Smooth muscle cell (in vitro differentiated cells): ENCODE results near the gene ZFAND4. TPM values are rescaled to one million over a fixed set of nuclear protein-coding genes. Genes with fewer than 3 reads are reported as not detected.

Experiments used
- DNase-seq: peaks from one replicate; lab custom pipeline; 2025; ENCODE audit not compliant: unreplicated experiment; lab: John Stamatoyannopoulos, UW
- H2AFZ ChIP-seq: fragments of 200-600 bp; sonication (generic); 2 replicates; pipeline ENCODE4 v1.6.0; 2016; ENCODE audit warnings: antibody characterized with exemption, low read depth, mild to moderate bottlenecking
- H3F3A ChIP-seq: fragments of 200-600 bp; sonication (generic); 2 replicates; pipeline ENCODE4 v1.6.0; 2017; ENCODE audit warnings: antibody characterized with exemption, low read depth
- H3K27ac ChIP-seq: fragments of 200-600 bp; sonication (generic); 2 replicates; pipeline ENCODE4 v1.5.1; 2016; ENCODE audit warnings: low read depth, mild to moderate bottlenecking
- H3K27me3 ChIP-seq: fragments of 200-600 bp; sonication (generic); 2 replicates; pipeline ENCODE4 v1.6.1; 2016; ENCODE audit warnings: low read depth, mild to moderate bottlenecking
- H3K36me3 ChIP-seq: fragments of 200-600 bp; sonication (generic); 2 replicates; pipeline ENCODE4 v1.5.1; 2016; ENCODE audit warnings: low read depth
- H3K4me1 ChIP-seq: fragments of 200-600 bp; sonication (generic); 2 replicates; pipeline ENCODE4 v1.5.1; 2016; ENCODE audit warnings: low read depth
- H3K4me2 ChIP-seq: fragments of 200-600 bp; sonication (generic); 2 replicates; pipeline ENCODE4 v1.6.0; 2016; ENCODE audit warnings: mild to moderate bottlenecking
- H3K4me3 ChIP-seq: fragments of 200-600 bp; sonication (generic); 2 replicates; pipeline ENCODE4 v1.5.1; 2016; ENCODE audit warnings: mild to moderate bottlenecking
- H3K79me2 ChIP-seq: fragments of 200-600 bp; sonication (generic); 2 replicates; pipeline ENCODE4 v1.6.0; 2016; ENCODE audit warnings: low read depth, mild to moderate bottlenecking
- H3K9ac ChIP-seq: fragments of 200-600 bp; sonication (generic); 2 replicates; pipeline ENCODE4 v1.6.0; 2016; ENCODE audit warnings: low read depth
- H3K9me3 ChIP-seq: fragments of 200-600 bp; sonication (generic); replicated peaks from 2 replicates; pipeline ENCODE4 v1.5.1; 2016; ENCODE audit warnings: low read depth
- H4K20me1 ChIP-seq: fragments of 200-600 bp; sonication (generic); 2 replicates; pipeline ENCODE4 v1.6.0; 2016; ENCODE audit warnings: low read depth
- WGBS: methylation state at CpG from one replicate; pipeline ENCODE4 v1.1.7; 2016; ENCODE audit warnings: low lambda C conversion rate; 5-methylcytosine and 5-hydroxymethylcytosine counted together
- polyA plus RNA-seq: library from polyadenylated mRNA; unstranded; fragments of >200 nt; fragmentation: Nextera tagmentation; extraction: Ambion mirVana; gene quantifications from 2 replicates; pipeline ENCODE4 v1.2.1, GENCODE V29; 2016
- total RNA-seq: library from RNA; depleted of rRNA; stranded (reverse); fragments of >200 nt; gene quantifications from 2 replicates; pipeline ENCODE4 v1.2.3, GENCODE V29; 2014
- TF ChIP-seq, protein P1 (sequence below): fragments of 200-600 bp; sonication (generic); IDR thresholded peaks from 2 replicates; pipeline ENCODE4 v1.5.1; 2017; ENCODE audit warnings: borderline replicate concordance, mild to moderate bottlenecking, antibody characterized with exemption; ENCODE audit not compliant: insufficient read depth, poor library complexity, severe bottlenecking

The ZFAND4 gene
- total and polyA plus RNA-seq, 2 experiments from 2014 or later = 3.6 to 5.0 TPM

DNA sequence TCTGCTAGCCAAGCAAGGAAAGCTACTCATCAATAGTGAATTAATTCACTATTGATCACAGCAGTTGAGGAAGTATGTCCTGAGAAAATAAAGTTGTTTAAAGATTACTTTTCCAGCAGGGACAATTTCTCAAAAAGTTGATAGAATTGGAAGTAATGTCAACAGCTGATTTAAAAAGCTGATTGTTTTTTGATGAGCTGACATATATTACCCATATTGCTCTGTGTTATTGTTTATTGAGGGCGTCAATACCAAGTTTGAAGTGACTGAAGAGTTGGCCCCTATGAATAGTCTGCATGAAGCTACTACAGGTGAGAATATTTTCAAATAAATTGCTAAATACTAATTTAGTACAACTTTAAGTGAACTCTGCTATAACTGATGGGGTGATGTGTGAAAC is 28.0 kb downstream of the ZFAND4 start:
- 100% methylated on average over 1 of the region's 1 CpG for WGBS
- no peaks in the 10 kb centered on the region for H3K27me3 ChIP-seq
- H3K9ac ChIP-seq = no peak overlapping the region
- no peak overlapping the region for H3K4me3 ChIP-seq
- H3K36me3 ChIP-seq = no peaks in the 10 kb centered on the region
- no peaks in the 10 kb centered on the region for H3K9me3 ChIP-seq
- no peaks in the 10 kb centered on the region for H3K4me1 ChIP-seq
- DNase-seq = no peak
- no peak overlapping the region for H3K27ac ChIP-seq
- TF ChIP-seq, protein P1, sequence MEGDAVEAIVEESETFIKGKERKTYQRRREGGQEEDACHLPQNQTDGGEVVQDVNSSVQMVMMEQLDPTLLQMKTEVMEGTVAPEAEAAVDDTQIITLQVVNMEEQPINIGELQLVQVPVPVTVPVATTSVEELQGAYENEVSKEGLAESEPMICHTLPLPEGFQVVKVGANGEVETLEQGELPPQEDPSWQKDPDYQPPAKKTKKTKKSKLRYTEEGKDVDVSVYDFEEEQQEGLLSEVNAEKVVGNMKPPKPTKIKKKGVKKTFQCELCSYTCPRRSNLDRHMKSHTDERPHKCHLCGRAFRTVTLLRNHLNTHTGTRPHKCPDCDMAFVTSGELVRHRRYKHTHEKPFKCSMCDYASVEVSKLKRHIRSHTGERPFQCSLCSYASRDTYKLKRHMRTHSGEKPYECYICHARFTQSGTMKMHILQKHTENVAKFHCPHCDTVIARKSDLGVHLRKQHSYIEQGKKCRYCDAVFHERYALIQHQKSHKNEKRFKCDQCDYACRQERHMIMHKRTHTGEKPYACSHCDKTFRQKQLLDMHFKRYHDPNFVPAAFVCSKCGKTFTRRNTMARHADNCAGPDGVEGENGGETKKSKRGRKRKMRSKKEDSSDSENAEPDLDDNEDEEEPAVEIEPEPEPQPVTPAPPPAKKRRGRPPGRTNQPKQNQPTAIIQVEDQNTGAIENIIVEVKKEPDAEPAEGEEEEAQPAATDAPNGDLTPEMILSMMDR = no peak
- no peak overlapping the region for H3K4me2 ChIP-seq
- H3K79me2 ChIP-seq = no peaks in the 10 kb centered on the region
- H4K20me1 ChIP-seq = no peaks in the 10 kb centered on the region
- H3F3A ChIP-seq = no peaks in the 10 kb centered on the region
- H2AFZ ChIP-seq = no peak overlapping the region

DNA sequence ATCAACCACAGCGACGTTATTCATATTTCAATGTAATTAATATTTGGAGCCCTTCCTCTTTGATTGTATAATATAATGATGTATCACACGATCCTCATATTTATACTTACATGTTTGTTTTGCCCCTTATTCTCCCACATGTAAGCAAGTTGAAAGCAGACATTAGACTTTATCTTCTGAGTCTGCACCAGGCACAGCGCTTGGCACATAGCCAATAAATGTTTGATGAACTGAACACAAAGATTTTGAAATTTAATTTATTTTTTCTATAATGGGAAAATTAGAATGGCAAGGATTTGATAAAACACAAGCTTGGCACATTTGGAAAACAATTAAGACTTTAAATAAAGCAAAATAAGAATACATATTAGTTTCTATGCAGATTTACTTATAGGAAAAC is 31.6 kb downstream of the ZFAND4 start:
- Histone ChIP-seq H3K4me1 (no peaks in the 10 kb centered on the region), H3K4me3 (no peak overlapping the region), H3K9ac (no peak overlapping the region), H3K36me3 (no peaks in the 10 kb centered on the region), H3F3A (no peaks in the 10 kb centered on the region), H4K20me1 (no peaks in the 10 kb centered on the region), H3K27ac (no peak overlapping the region), H3K79me2 (no peaks in the 10 kb centered on the region), H3K4me2 (no peak overlapping the region), H3K27me3 (no peaks in the 10 kb centered on the region), H3K9me3 (no peaks in the 10 kb centered on the region), H2AFZ (no peak overlapping the region)
- 98% methylated on average over 4 of the region's 4 CpGs for WGBS
- no peak for DNase-seq
- TF ChIP-seq, protein P1 = no peak

DNA sequence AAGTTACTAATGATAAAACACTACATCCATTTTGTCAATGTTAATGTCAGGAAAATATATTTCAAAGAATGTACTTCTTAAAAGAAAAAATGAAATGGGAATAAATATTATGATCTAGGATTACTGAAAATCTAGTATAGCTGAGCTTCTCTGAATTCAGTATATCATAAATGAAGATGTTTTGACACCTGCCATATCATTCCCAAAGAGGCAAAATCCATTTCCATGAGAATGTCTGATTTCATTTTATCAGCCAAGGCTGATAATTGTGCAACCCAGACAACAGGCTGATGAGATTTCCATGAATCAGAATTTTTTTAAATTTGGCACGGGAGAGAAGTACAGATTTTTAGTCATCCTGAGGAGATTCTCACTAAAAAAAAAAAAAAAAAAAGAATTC is 32.5 kb downstream of the ZFAND4 start:
- no peaks in the 10 kb centered on the region for H3K79me2 ChIP-seq
- TF ChIP-seq, protein P1 = no peak
- no peak overlapping the region for H3K9ac ChIP-seq
- DNase-seq = no peak
- no peak overlapping the region for H3K4me2 ChIP-seq
- H3F3A ChIP-seq = no peaks in the 10 kb centered on the region
- H3K9me3 ChIP-seq = no peaks in the 10 kb centered on the region
- H2AFZ ChIP-seq = no peak overlapping the region
- no peak overlapping the region for H3K27ac ChIP-seq
- no peaks in the 10 kb centered on the region for H3K4me1 ChIP-seq
- WGBS = 94% methylated on average over 1 of the region's 1 CpG
- no peaks in the 10 kb centered on the region for H3K27me3 ChIP-seq
- H4K20me1 ChIP-seq = no peaks in the 10 kb centered on the region
- no peaks in the 10 kb centered on the region for H3K36me3 ChIP-seq
- H3K4me3 ChIP-seq = no peak overlapping the region

DNA sequence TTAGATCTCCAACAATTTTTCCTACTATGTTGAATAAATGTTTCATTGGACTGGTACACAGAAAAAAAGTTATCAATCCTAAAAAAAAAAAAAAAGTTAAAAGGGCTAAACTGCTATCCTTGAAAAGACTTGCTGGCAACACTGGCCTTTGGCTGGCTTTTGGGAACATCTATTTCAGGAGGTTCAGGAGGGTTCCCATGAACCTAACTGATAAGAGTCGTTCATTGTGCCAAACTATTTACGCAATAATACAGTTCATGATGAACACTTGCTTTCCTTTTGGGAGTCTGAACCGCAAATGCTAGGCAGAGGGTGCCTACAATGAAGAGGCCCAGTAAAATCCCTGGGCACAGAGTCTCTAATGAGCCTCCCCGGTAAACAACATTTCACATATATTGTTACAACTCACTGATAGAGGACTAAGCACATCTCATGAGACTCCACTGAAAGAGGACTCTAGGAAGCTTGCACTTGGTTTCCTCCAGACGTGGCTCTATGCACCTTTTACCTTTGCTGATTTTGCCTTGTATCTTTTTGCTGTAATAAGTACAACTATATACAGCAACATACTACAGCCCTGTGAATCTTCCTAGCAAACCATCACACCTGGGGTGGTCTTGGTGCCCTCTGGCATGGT is 45.0 kb downstream of the ZFAND4 start:
- Histone ChIP-seq H4K20me1 (no peaks in the 10 kb centered on the region), H3K4me2 (no peak overlapping the region), H3K79me2 (no peaks in the 10 kb centered on the region), H3K9me3 (no peaks in the 10 kb centered on the region), H3K9ac (no peak overlapping the region), H3K36me3 (no peaks in the 10 kb centered on the region), H3K4me1 (no peaks in the 10 kb centered on the region), H3K4me3 (no peak overlapping the region), H3K27ac (no peak overlapping the region), H3F3A (no peaks in the 10 kb centered on the region), H3K27me3 (no peaks in the 10 kb centered on the region), H2AFZ (no peak overlapping the region)
- no peak for DNase-seq
- WGBS = 98% methylated on average over 5 of the region's 5 CpGs
- TF ChIP-seq, protein P1 = no peak
